ENCODE measurements around the gene SLC39A11. TPM values are rescaled to one million over a fixed set of nuclear protein-coding genes. Genes with fewer than 3 reads are reported as not detected.

SLC39A11 gene
- total RNA-seq, 2 experiments from 2014 or later: 17.0 to 17.3 TPM

GRCh38 chr17:72875361-72875760 is 217.1 kb downstream of the SLC39A11 start:
- peaks cover 38% of the 10 kb centered on the region for H3K9me3 Mint-ChIP-seq
- H3K27ac Mint-ChIP-seq: no peak overlapping the region
- ChIA-PET CTCF (no interaction called here), POLR2A (no interaction called here)
- H3K4me1 Mint-ChIP-seq: no peaks in the 10 kb centered on the region
- H3K4me3 Mint-ChIP-seq: no peak overlapping the region
- H3K36me3 Mint-ChIP-seq (ENCODE audit: low read depth): peaks cover 28% of the 10 kb centered on the region
- no peaks in the 10 kb centered on the region for H3K27me3 Mint-ChIP-seq
- DNase-seq: no peak

GRCh38 chr17:72872396-72872795 is 220.1 kb downstream of the SLC39A11 start:
- H3K4me1 Mint-ChIP-seq: peaks cover 5% of the 10 kb centered on the region

GRCh38 chr17:72870367-72870985 is 222.0 kb downstream of the SLC39A11 start:
- Mint-ChIP-seq H3K4me1 (peaks cover 15% of the 10 kb centered on the region), H3K9me3 (peaks cover 11% of the 10 kb centered on the region), H3K27me3 (no peaks in the 10 kb centered on the region), H3K36me3 (ENCODE audit: low read depth) (peaks cover 7% of the 10 kb centered on the region), H3K27ac (no peak overlapping the region), H3K4me3 (no peak overlapping the region)
- CTCF ChIA-PET: no interaction called here
- no peak for DNase-seq
- POLR2A ChIA-PET: no interaction called here

More at GRCh38 chr17:72872396-72872795, 220.1 kb downstream of the SLC39A11 start:
- no peak for DNase-seq
- Mint-ChIP-seq H3K27me3 (no peaks in the 10 kb centered on the region), H3K9me3 (peaks cover 27% of the 10 kb centered on the region), H3K4me3 (no peak overlapping the region), H3K36me3 (ENCODE audit: low read depth) (peaks cover 18% of the 10 kb centered on the region), H3K27ac (no peak overlapping the region)
- POLR2A ChIA-PET: no interaction called here
- CTCF ChIA-PET: no interaction called here

GRCh38 chr17:72869630-72870029 is 222.9 kb downstream of the SLC39A11 start:
- H3K4me3 Mint-ChIP-seq: no peak overlapping the region
- peaks cover 7% of the 10 kb centered on the region for H3K36me3 Mint-ChIP-seq (ENCODE audit: low read depth)
- DNase-seq: no peak
- ChIA-PET POLR2A (no interaction called here), CTCF (no interaction called here)
- H3K4me1 Mint-ChIP-seq: peaks cover 21% of the 10 kb centered on the region
- peaks cover 7% of the 10 kb centered on the region for H3K9me3 Mint-ChIP-seq
- no peak overlapping the region for H3K27ac Mint-ChIP-seq
- no peaks in the 10 kb centered on the region for H3K27me3 Mint-ChIP-seq

GRCh38 chr17:72865954-72866353 is 226.5 kb downstream of the SLC39A11 start:
- Mint-ChIP-seq H3K36me3 (ENCODE audit: low read depth) (peaks cover 3% of the 10 kb centered on the region), H3K27ac (no peak overlapping the region), H3K27me3 (no peaks in the 10 kb centered on the region), H3K4me3 (no peak overlapping the region), H3K4me1 (peaks cover 37% of the 10 kb centered on the region), H3K9me3 (no peaks in the 10 kb centered on the region)
- no peak for DNase-seq
- CTCF ChIA-PET: no interaction called here
- POLR2A ChIA-PET: no interaction called here

- no peak for DNase-seq
- ChIA-PET POLR2A (no interaction called here), CTCF (no interaction called here)
- H3K4me1 Mint-ChIP-seq: peaks cover 37% of the 10 kb centered on the region
- H3K27ac Mint-ChIP-seq: no peak overlapping the region
- H3K27me3 Mint-ChIP-seq: no peaks in the 10 kb centered on the region
- H3K9me3 Mint-ChIP-seq: no peaks in the 10 kb centered on the region
- peaks cover 3% of the 10 kb centered on the region for H3K36me3 Mint-ChIP-seq (ENCODE audit: low read depth)
- H3K4me3 Mint-ChIP-seq: no peak overlapping the region
These were observed 228.8 kb downstream of the SLC39A11 start for GRCh38 chr17:72863526-72864211.

GRCh38 chr17:72862276-72862999 is 230.1 kb downstream of the SLC39A11 start:
- DNase-seq: no peak
- no peak overlapping the region for H3K27ac Mint-ChIP-seq
- no peaks in the 10 kb centered on the region for H3K9me3 Mint-ChIP-seq
- peaks cover 33% of the 10 kb centered on the region for H3K4me1 Mint-ChIP-seq
- H3K36me3 Mint-ChIP-seq (ENCODE audit: low read depth): peaks cover 3% of the 10 kb centered on the region
- ChIA-PET POLR2A (no interaction called here), CTCF (no interaction called here)
- no peaks in the 10 kb centered on the region for H3K27me3 Mint-ChIP-seq
- H3K4me3 Mint-ChIP-seq: no peak overlapping the region

- H3K27me3 Mint-ChIP-seq: no peaks in the 10 kb centered on the region
- H3K4me3 Mint-ChIP-seq: no peak overlapping the region
- no peak overlapping the region for H3K27ac Mint-ChIP-seq
- H3K9me3 Mint-ChIP-seq: no peaks in the 10 kb centered on the region
- H3K36me3 Mint-ChIP-seq (ENCODE audit: low read depth): peaks cover 3% of the 10 kb centered on the region
- H3K4me1 Mint-ChIP-seq: peaks cover 29% of the 10 kb centered on the region
- POLR2A ChIA-PET: no interaction called here
- no peak for DNase-seq
- CTCF ChIA-PET: no interaction called here
These were observed 230.7 kb downstream of the SLC39A11 start for GRCh38 chr17:72861811-72862210.

- H3K9me3 Mint-ChIP-seq: no peaks in the 10 kb centered on the region
- POLR2A ChIA-PET: no interaction called here
These were observed 231.7 kb downstream of the SLC39A11 start for GRCh38 chr17:72860778-72861177.

GRCh38 chr17:72858826-72859495 is 233.5 kb downstream of the SLC39A11 start:
- CTCF ChIA-PET: interaction anchor here (1.5 kb wide), 1 partner anchor 127 kb away, joined by 3 read pairs; no protein-coding TSS in a partner anchor
- H3K4me1 Mint-ChIP-seq: peaks cover 10% of the 10 kb centered on the region

More at GRCh38 chr17:72860778-72861177, 231.7 kb downstream of the SLC39A11 start:
- H3K4me1 Mint-ChIP-seq: peaks cover 24% of the 10 kb centered on the region
- peaks cover 3% of the 10 kb centered on the region for H3K36me3 Mint-ChIP-seq (ENCODE audit: low read depth)
- no peak overlapping the region for H3K4me3 Mint-ChIP-seq
- H3K27ac Mint-ChIP-seq: no peak overlapping the region
- H3K27me3 Mint-ChIP-seq: no peaks in the 10 kb centered on the region
- CTCF ChIA-PET: no interaction called here
- no peak for DNase-seq

GRCh38 chr17:72853440-72854415 is 238.8 kb downstream of the SLC39A11 start:
- H3K27me3 Mint-ChIP-seq: no peaks in the 10 kb centered on the region
- H3K4me1 Mint-ChIP-seq: no peaks in the 10 kb centered on the region
- no peak overlapping the region for H3K4me3 Mint-ChIP-seq
- CTCF ChIA-PET: no interaction called here
- H3K36me3 Mint-ChIP-seq (ENCODE audit: low read depth): no peaks in the 10 kb centered on the region
- POLR2A ChIA-PET: no interaction called here
- H3K27ac Mint-ChIP-seq: no peak overlapping the region
- no peaks in the 10 kb centered on the region for H3K9me3 Mint-ChIP-seq
- no peak for DNase-seq

More at GRCh38 chr17:72858826-72859495, 233.5 kb downstream of the SLC39A11 start:
- Mint-ChIP-seq H3K27me3 (no peaks in the 10 kb centered on the region), H3K4me3 (no peak overlapping the region), H3K36me3 (ENCODE audit: low read depth) (peaks cover 3% of the 10 kb centered on the region), H3K9me3 (no peaks in the 10 kb centered on the region), H3K27ac (no peak overlapping the region)
- POLR2A ChIA-PET: no interaction called here
- no peak for DNase-seq

- Mint-ChIP-seq H3K9me3 (no peaks in the 10 kb centered on the region), H3K27ac (no peak overlapping the region), H3K27me3 (no peaks in the 10 kb centered on the region), H3K4me1 (no peaks in the 10 kb centered on the region), H3K4me3 (no peak overlapping the region), H3K36me3 (ENCODE audit: low read depth) (no peaks in the 10 kb centered on the region)
- POLR2A ChIA-PET: no interaction called here
- CTCF ChIA-PET: interaction anchor here (1.1 kb wide), 1 partner anchor 295 kb away, joined by 3 read pairs; no protein-coding TSS in a partner anchor
- no peak for DNase-seq
These were observed 240.1 kb downstream of the SLC39A11 start for GRCh38 chr17:72852277-72852938.

All from activated CD4-positive, alpha-beta memory T cell treated with anti-CD3 and anti-CD28 coated beads, Interleukin-2, amount 10 ng/mL, durations not matched to agents 7 days and 5 days (primary cell).